Gastrocnemius medialis (tissue), 4 donors: ENCODE results near the gene METTL26. TPM values are rescaled to one million over a fixed set of nuclear protein-coding genes. Genes with fewer than 3 reads are reported as not detected.

ENCODE experiments used
- ATAC-seq, 2 donors: fragments of 150-250 bp; one replicate each; pipeline ENCODE4 v1.9.1; 2016
- DNase-seq, 2 donors: peaks; one replicate each; pipeline ENCODE4 v3.0.0-alpha.2; 2019
- H3K27ac ChIP-seq, 4 donors: fragments of 200-600 bp; sonication (generic); 1 replicate in 1 of 4; 2 replicates in 3 of 4; pipeline ENCODE4 v1.5.1; 2016 to 2018; ENCODE audit warnings: mild to moderate bottlenecking in 2 of 4, moderate library complexity in 1 of 4
- H3K27me3 ChIP-seq, 3 donors: fragments of 200-600 bp; sonication (generic) in 2 of 3; 1 replicate in 1 of 3; 2 replicates in 2 of 3; pipeline versions ENCODE4 v1.5.1 to v1.6.0; 2016 to 2019; ENCODE audit warnings: mild to moderate bottlenecking in 1 of 3, moderate library complexity in 1 of 3
- H3K36me3 ChIP-seq, 2 donors: fragments of 200-600 bp; sonication (generic) in 1 of 2; one replicate each; pipeline ENCODE4 v1.5.1; 2017 to 2018
- H3K4me1 ChIP-seq, 2 donors: fragments of 200-600 bp; sonication (generic) in 1 of 2; one replicate each; pipeline ENCODE4 v1.5.1; 2016 to 2017; ENCODE audit warnings: mild to moderate bottlenecking in 2 of 2
- H3K4me3 ChIP-seq, 4 donors: fragments of 200-600 bp; sonication (generic) in 3 of 4; 1 replicate in 1 of 4; 2 replicates in 3 of 4; pipeline ENCODE4 v1.5.1; 2016 to 2019; ENCODE audit warnings: mild to moderate bottlenecking in 2 of 4
- H3K9me3 ChIP-seq, 3 donors: fragments of 200-600 bp; sonication (generic) in 2 of 3; 1 replicate in 1 of 3; 2 replicates in 2 of 3; pipeline ENCODE4 v1.5.1; 2016 to 2019
- CTCF ChIP-seq, 5 experiments: fragments of 450-650 bp in 3 of 5; fragments of 200-600 bp in 2 of 5; sonication (generic) in 2 of 5; IDR thresholded peaks in 4 of 5; conservative IDR thresholded peaks in 1 of 5; 1 replicate in 4 of 5; 2 replicates in 1 of 5; pipeline ENCODE4 v1.5.1; 2016 to 2019; ENCODE audit warnings: antibody characterized with exemption in 5 of 5, mild to moderate bottlenecking in 3 of 5, moderate library complexity in 3 of 5
- POLR2A ChIP-seq, 2 donors: fragments of 450-650 bp; IDR thresholded peaks; one replicate each; pipeline ENCODE4 v1.6.1; 2017; ENCODE audit warnings: antibody characterized with exemption in 2 of 2, mild to moderate bottlenecking in 2 of 2, moderate library complexity in 2 of 2
- in situ Hi-C, 4 donors: fragments of 200-750 bp; cut with MboI; loops; one replicate each; pipeline versions ENCODE4 v1.15.0 to v1.8.0; 2017; ENCODE audit warnings: low sequenced_read_pairs in 4 of 4
- intact Hi-C: fragments of 100-400 bp; cut with DNase I; formaldehyde crosslinking; loops from one replicate; pipeline ENCODE4 v1.15.1; 2023; ENCODE audit warnings: low total_unique reads
- total RNA-seq, 4 donors: library from RNA; depleted of rRNA; stranded (reverse); fragments of >200 nt; gene quantifications; one replicate each; pipeline versions ENCODE4 v1.1.0 to v1.2.3, GENCODE V29; 2016

METTL26 gene
- total RNA-seq, 4 donors from 2014 or later = 114 to 212 (median 141) TPM

GRCh38 chr16:609984-610383 is 26.1 kb downstream of the METTL26 start:
- no peak for TF ChIP-seq POLR2A (IDR thresholded peaks at IDR 0.05)
- TF ChIP-seq CTCF (IDR thresholded peaks at IDR 0.05 in 4 of 5, conservative IDR thresholded peaks at IDR 0.05 in 1 of 5) = no peak
- H3K9me3 ChIP-seq = no peaks in the 10 kb centered on the region
- no peak for DNase-seq
- H3K27me3 ChIP-seq = no peaks in the 10 kb centered on the region
- no peak overlapping the region for H3K4me3 ChIP-seq
- H3K36me3 ChIP-seq = no peaks in the 10 kb centered on the region
- intact Hi-C loops (loop anchor here (2.0 kb wide), 1 partner anchor 31 kb away; no protein-coding TSS in a partner anchor), in situ Hi-C loops (no loop called here)
- ATAC-seq = peak in 1 of 2 donors; percentile 31
- H3K27ac ChIP-seq = peak overlapping the region in 2 of 4 donors; percentile 10 to 41
- H3K4me1 ChIP-seq = peaks cover 11 to 17% of the 10 kb centered on the region in 2 donors

- no peak for DNase-seq
- no peaks in the 10 kb centered on the region for H3K9me3 ChIP-seq
- in situ Hi-C loops = no loop called here
- H3K4me1 ChIP-seq = peaks cover 11 to 21% of the 10 kb centered on the region in 2 donors
- no peak overlapping the region for H3K4me3 ChIP-seq
- TF ChIP-seq POLR2A (IDR thresholded peaks at IDR 0.05) (no peak), CTCF (IDR thresholded peaks at IDR 0.05 in 4 of 5, conservative IDR thresholded peaks at IDR 0.05 in 1 of 5) (no peak)
- H3K27me3 ChIP-seq = no peaks in the 10 kb centered on the region
- ATAC-seq = no peak
- H3K36me3 ChIP-seq = no peaks in the 10 kb centered on the region
- peak overlapping the region in 1 of 4 donors; percentile 41 for H3K27ac ChIP-seq
- intact Hi-C loops = no loop called here
These were observed 26.8 kb downstream of the METTL26 start for GRCh38 chr16:609316-609715.

- intact Hi-C loops (no loop called here), in situ Hi-C loops (no loop called here)
- no peaks in the 10 kb centered on the region for H3K9me3 ChIP-seq
- H3K4me1 ChIP-seq = peaks cover 11 to 23% of the 10 kb centered on the region in 2 donors
- no peak overlapping the region for H3K27ac ChIP-seq
- ATAC-seq (no peak), DNase-seq (no peak)
- no peak overlapping the region for H3K4me3 ChIP-seq
- H3K27me3 ChIP-seq = no peaks in the 10 kb centered on the region
- H3K36me3 ChIP-seq = no peaks in the 10 kb centered on the region
- TF ChIP-seq POLR2A (IDR thresholded peaks at IDR 0.05) = no peak
- TF ChIP-seq CTCF (IDR thresholded peaks at IDR 0.05 in 4 of 5, conservative IDR thresholded peaks at IDR 0.05 in 1 of 5) = no peak
These were observed 28.1 kb downstream of the METTL26 start for GRCh38 chr16:608019-608418.

GRCh38 chr16:606656-607307 is 29.3 kb downstream of the METTL26 start:
- no peaks in the 10 kb centered on the region for H3K27me3 ChIP-seq
- in situ Hi-C loops (no loop called here), intact Hi-C loops (no loop called here)
- no peak overlapping the region for H3K27ac ChIP-seq
- no peak overlapping the region for H3K4me3 ChIP-seq
- DNase-seq (no peak), ATAC-seq (no peak)
- no peaks in the 10 kb centered on the region for H3K9me3 ChIP-seq
- no peaks in the 10 kb centered on the region for H3K36me3 ChIP-seq
- peaks cover 11 to 23% of the 10 kb centered on the region in 2 donors for H3K4me1 ChIP-seq
- TF ChIP-seq POLR2A (IDR thresholded peaks at IDR 0.05) = no peak

GRCh38 chr16:603933-604332 is 32.2 kb downstream of the METTL26 start:
- DNase-seq = no peak
- intact Hi-C loops (no loop called here), in situ Hi-C loops (no loop called here)
- H3K27ac ChIP-seq = no peak overlapping the region
- H3K36me3 ChIP-seq = no peaks in the 10 kb centered on the region
- no peak overlapping the region for H3K4me3 ChIP-seq
- no peaks in the 10 kb centered on the region for H3K27me3 ChIP-seq
- no peak for ATAC-seq
- H3K4me1 ChIP-seq = peaks cover 0 to 13% of the 10 kb centered on the region in 2 donors
- no peaks in the 10 kb centered on the region for H3K9me3 ChIP-seq
- TF ChIP-seq POLR2A (IDR thresholded peaks at IDR 0.05) = no peak
- no peak for TF ChIP-seq CTCF (IDR thresholded peaks at IDR 0.05 in 4 of 5, conservative IDR thresholded peaks at IDR 0.05 in 1 of 5)
